Gastroesophageal sphincter (tissue), 3 donors: ENCODE results near the gene CCDC92B.

Experiments used
- CTCF ChIP-seq, 4 experiments: fragments of 200-600 bp in 2 of 4; fragments of 450-650 bp in 2 of 4; sonication (generic) in 1 of 4; IDR thresholded peaks; one replicate each; pipeline ENCODE4 v1.5.1; 2017 to 2019; ENCODE audit warnings: antibody characterized with exemption in 4 of 4, mild to moderate bottlenecking in 2 of 4, moderate library complexity in 2 of 4
- POLR2A ChIP-seq, 2 donors: fragments of 450-650 bp; IDR thresholded peaks; one replicate each; pipeline ENCODE4 v1.6.1; 2017; ENCODE audit warnings: antibody characterized with exemption in 2 of 2, mild to moderate bottlenecking in 2 of 2, moderate library complexity in 1 of 2

- TF ChIP-seq POLR2A (IDR thresholded peaks at IDR 0.05) (no peak), CTCF (IDR thresholded peaks at IDR 0.05) (no peak)
These were observed 48.2 kb upstream of the CCDC92B start for GRCh38 chr17:2797637-2798036.
